HG03354 (cell line): ENCODE measurements around the gene MTUS2.

ENCODE experiments used
- ATAC-seq: cut with Tn5 transposase; IDR thresholded peaks from one replicate; pipeline ENCODE4 v1.9.1; 2021; ENCODE audit warnings: mild to moderate bottlenecking; ENCODE audit not compliant: unreplicated experiment, poor library complexity, severe bottlenecking

Gene MTUS2

DNA sequence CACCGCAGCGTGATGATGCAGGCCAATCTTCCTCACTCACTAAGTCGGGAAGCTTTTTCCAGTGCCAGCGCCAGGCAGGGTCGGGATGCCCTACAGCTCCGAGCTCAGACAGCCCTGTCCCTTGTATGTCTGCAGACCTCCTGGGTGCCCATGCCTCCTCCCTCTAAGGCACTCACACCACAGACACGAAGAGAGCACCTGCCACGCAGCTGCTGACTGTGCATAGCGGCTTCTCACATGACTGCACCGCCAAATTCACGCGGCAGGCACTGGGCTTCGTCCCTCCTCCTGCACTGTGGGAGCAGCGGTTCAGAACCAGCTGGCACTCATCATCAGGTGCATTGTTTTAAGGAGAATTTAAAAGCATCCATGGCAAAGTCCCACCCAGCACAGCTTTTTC lies 687.2 kb downstream of the MTUS2 start:
- no peak for ATAC-seq

- ATAC-seq: peak; percentile 73
Observed at GRCh38 chr13:29508130-29508875, 688.2 kb downstream of the MTUS2 start.

DNA sequence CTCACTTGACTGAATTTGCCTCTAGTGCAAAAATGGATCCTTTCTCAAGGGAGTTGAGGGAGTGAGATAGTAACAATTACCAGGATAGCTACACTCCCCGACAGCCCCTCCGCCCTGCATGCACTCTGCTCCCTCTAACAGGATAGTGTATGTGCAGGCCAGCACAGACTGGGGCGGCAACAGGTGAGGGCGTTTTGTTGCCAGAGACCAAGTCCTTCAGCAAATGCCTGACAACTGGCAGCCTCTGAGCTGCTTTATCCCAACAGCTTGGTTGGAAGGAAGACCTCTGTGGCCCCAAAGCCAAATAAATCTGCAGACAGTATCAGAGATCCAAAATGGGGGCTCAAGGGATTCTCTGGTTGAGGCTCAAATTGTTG lies 688.7 kb downstream of the MTUS2 start:
- no peak for ATAC-seq

DNA sequence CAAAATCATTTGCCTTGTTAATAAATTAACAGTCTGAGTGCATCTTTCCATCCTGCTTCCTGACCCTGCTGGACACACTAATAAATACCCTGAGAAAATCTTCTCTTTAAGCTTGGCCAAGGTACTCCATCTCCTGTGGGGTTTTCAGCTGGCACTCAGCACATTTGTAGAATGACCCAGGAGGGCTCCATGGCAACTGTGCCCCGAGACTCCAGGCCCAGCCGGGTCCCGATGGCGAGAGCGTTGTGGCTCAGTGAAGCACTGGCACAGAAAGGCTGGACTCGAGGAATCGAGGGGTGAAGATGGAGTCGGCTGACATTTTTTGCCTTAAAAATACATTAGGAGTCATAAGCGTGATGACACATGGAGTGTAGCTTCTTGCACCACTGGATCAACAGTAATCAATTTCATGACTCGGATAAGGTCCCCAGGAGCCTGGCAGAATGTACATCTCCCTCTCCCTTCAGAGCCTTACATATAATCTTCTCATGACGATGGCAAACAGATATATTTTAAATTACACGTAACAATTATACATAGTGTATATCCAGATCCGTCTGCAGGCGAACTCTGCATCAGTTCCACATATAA lies 690.0 kb downstream of the MTUS2 start:
- ATAC-seq: no peak

DNA sequence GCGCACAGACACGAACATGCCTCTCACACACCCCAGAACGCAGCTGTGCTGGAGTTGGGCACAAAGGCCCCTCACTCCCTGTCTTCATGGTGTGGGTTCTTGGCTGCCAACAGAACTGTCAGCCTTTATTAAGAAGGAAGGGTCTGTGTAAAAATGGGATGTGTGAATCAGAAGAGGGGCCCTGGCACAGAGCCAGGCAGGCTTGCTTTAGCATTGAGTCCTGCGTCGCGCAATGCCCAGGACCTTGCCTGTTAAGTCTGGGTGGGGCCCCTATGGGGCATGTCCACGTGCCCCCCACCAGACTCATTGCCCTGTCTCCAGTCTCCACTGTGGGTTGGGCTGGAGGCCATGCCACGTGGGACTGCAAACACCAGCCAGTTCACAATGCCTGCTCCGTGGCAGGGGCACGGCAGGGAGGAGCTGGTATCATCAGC lies 690.5 kb downstream of the MTUS2 start:
- ATAC-seq: no peak

- ATAC-seq: no peak
Observed at GRCh38 chr13:29511106-29511796, 691.1 kb downstream of the MTUS2 start.

DNA sequence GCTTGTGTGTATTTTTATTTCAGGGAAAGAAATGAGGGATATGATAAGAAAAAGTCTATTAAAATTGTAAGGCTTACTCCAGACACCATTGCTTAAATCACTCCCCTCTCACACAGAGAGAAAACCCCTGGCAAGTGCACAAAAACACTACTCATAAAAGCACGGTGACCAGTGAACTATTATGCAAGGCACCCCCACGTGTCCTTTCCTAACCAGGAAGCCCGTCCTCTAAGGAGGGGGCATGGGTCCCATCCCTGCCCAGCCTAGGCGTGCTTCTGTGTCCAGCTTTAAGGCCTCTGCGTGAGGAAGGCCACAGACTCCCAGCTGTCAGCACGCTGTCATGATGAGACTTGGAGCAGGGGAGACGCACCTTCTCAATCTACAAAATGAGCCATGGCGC lies 691.8 kb downstream of the MTUS2 start:
- ATAC-seq: no peak

- ATAC-seq: no peak
Observed at GRCh38 chr13:29513002-29513980, 693.2 kb downstream of the MTUS2 start.

- no peak for ATAC-seq
Observed at GRCh38 chr13:29513981-29514719, 694.0 kb downstream of the MTUS2 start.

DNA sequence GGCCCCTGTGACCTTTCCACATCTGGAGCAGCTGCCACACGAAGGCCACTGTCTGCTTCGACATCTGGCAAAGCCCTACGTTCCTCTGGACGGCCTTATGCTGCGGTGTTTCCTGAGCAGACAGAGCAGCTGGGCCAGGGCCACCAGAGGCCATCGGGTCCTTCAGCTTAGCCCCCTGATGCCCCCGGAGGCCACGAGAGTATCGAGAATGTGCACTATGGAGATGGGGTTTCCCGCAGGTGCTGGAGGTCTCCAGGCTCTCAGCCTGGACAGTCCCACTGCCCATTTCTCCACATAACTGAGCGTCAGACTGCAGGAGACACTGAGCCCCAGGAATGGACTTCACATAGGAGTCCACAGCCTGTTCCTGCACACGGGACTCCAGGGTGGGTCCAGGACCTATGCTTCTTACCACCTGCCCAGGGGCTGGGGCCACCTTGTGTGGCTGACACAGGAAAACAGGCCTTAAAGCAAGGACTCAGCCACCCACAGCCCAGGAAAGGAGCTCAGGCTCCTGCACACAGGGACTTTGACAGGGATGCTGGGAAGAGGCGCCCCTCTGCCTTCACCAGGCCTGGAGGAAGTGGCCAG lies 694.7 kb downstream of the MTUS2 start:
- ATAC-seq: no peak

DNA sequence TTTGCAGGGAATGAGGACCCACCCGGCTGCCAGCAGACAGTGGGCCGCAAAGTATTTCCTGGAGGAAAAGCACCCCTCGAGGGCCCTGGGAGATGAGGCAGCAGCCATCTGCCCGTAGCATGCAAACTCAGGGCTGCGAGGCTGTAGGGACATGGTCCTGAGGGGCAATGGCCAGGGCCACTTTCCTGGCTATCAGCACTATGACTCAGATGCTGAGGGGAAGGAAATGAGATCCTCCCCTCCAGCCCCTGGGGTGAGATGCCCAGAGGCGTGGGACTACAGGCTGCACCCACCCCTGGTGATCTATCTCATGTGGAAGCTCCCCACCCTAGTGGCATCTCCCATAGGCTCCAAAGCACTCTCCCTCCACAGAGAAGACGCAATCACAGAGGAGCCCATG lies 695.2 kb downstream of the MTUS2 start:
- ATAC-seq: no peak

DNA sequence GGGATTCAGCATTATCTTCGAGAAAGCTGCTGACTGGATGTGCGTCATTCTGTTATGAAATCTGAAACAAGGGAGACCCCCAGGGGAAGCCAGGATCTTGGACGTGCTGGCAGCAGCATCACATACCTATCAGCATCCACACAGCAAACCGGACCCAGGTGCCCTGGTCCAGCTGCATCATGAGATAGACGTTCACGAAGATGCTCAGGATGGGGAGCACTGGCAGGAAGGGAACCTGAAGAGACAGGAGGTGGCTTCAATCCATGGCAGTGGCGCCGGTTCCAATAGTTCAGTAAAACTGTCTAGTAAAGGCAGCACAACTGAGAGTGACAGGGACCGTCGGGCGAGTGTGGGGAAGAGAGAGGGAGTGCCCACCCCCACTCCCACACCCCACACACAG lies 695.9 kb downstream of the MTUS2 start:
- ATAC-seq: no peak

DNA sequence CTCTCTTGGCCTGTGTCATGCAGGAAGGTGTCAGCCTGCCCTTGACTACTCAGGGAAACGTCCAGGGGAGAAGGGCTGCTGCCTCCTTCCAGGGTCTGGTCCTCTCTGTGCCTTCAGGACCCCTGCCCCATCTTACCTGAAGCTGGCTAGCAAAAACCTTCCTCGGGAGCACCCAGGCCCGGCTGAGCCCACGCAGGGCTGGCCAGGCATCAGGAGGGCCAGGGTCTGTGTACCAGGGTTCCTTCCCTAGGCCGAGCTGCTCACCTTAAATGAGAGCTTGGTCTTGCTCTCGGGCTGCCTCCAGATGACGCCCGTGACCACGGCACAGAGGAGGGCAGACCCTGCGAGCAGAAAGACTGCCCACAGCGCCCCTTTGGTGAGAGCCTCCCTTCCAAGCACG lies 696.7 kb downstream of the MTUS2 start:
- no peak for ATAC-seq

DNA sequence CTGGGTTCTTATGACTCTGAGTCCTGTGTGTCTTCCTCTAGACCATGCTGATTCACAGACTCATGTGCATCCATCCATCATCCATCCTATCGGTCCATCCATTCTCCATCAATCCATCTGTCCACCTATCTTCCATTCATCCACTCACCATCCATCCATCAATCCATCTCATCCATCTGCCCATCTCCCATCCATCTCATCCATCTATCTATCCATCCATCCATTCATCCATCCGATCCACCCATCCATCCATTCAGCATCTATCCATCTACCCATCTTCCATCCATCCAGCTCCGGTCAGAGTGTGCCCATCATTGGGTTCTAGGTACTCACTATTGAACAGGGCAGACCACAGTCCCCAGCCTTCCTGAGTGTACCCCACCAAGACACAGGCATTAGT lies 699.8 kb downstream of the MTUS2 start:
- no peak for ATAC-seq

DNA sequence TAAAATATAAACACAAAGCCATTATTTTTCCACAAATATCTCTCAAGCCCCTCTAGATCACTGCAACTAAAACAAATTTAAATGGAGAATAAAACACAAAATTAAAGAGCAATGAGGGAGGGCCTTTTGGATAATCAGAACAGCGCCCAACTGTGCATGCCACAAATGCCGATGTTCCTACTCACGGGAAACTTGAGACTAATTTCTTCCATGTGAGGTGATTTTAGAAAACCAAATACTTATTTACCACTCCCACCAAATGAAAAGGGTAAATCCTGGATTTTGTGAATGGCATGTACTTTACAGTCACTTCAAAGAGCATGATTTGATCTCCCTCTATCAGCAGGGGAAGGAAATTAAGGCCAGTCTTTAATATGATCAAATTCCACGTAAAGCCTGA lies 700.5 kb downstream of the MTUS2 start:
- ATAC-seq: no peak

- no peak for ATAC-seq
Observed at GRCh38 chr13:29521336-29521735, 701.2 kb downstream of the MTUS2 start.

DNA sequence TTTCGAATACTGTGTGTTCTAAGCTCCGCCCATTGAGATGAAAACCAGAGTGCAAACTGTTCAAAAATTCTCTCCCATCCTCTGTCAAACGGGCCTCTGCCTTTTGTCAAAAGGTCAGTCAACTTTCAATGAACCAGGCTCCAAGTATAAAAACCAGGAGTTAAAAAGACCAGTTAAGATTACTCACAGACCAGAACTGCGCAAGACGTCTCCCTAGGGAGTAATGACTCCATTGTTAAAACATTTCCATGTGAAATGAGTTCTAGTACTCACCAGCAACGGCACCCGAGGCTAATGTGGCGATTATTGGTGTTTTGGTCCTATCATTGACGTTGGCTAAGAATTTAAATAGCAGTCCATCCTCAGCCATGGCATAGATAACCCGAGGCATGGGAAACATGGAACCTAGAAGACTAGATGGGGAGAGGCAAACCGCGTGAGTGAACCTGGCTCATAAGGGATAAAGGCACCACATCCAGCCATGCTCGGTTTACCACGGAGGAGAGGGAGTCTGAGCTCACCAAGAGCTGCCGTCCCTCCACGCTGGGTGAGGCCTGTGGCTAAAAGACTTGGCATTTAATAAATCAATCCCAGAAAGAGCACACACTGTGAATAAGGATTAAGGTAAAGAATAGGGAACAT lies 702.0 kb downstream of the MTUS2 start:
- no peak for ATAC-seq

GRCh38 chr13:29523199-29523961 lies 703.2 kb downstream of the MTUS2 start:
- no peak for ATAC-seq
